HEK293 (cell line): Measurements from ENCODE around the gene TRAF4.

ENCODE experiments used
- GLIS1 ChIP-seq: fragments of 450-650 bp; formaldehyde crosslinking; IDR thresholded peaks from 2 replicates; pipeline ENCODE4 v1.5.1; 2016; ENCODE audit warnings: missing biosample characterization, missing genetic modification characterization
- HOXC10 ChIP-seq: sonication (generic); formaldehyde crosslinking; IDR thresholded peaks from 2 replicates; pipeline ENCODE4 v1.8.1; 2023; ENCODE audit warnings: mild to moderate bottlenecking, missing genetic modification reagents
- KLF10 ChIP-seq: fragments of 450-650 bp; IDR thresholded peaks from 2 replicates; pipeline ENCODE4 v1.5.1; 2018; ENCODE audit warnings: missing biosample characterization, mild to moderate bottlenecking, missing genetic modification characterization
- KLF9 ChIP-seq: fragments of 450-650 bp; formaldehyde crosslinking; IDR thresholded peaks from 2 replicates; pipeline ENCODE4 v1.5.1; 2016; ENCODE audit warnings: missing biosample characterization, missing genetic modification characterization, low read depth
- PRDM1 ChIP-seq: fragments of 450-650 bp; formaldehyde crosslinking; IDR thresholded peaks from 2 replicates; pipeline ENCODE4; 2016; ENCODE audit warnings: missing biosample characterization, missing genetic modification characterization
- SETDB1 ChIP-seq: IDR thresholded peaks from one replicate; pipeline ENCODE4 v1.6.1; 2017; ENCODE audit warnings: mild to moderate bottlenecking, low read length, moderate library complexity, mixed read lengths; ENCODE audit not compliant: insufficient read length
- ZBTB48 ChIP-seq: fragments of 450-650 bp; formaldehyde crosslinking; IDR thresholded peaks from 2 replicates; pipeline ENCODE4 v1.5.1; 2016; ENCODE audit warnings: missing biosample characterization, missing genetic modification characterization
- ZFP3 ChIP-seq: fragments of 450-650 bp; formaldehyde crosslinking; IDR thresholded peaks from 2 replicates; pipeline ENCODE4 v1.5.1; 2016; ENCODE audit warnings: low read depth, missing biosample characterization, missing genetic modification characterization
- ZFP69B ChIP-seq: fragments of 450-650 bp; formaldehyde crosslinking; IDR thresholded peaks from 2 replicates; pipeline ENCODE4 v1.5.1; 2016; ENCODE audit warnings: missing biosample characterization, missing genetic modification characterization
- ZNF121 ChIP-seq: fragments of 450-650 bp; formaldehyde crosslinking; IDR thresholded peaks from 2 replicates; pipeline ENCODE4 v1.5.1; 2016; ENCODE audit warnings: missing biosample characterization, missing genetic modification characterization
- ZNF169 ChIP-seq: fragments of 450-650 bp; formaldehyde crosslinking; IDR thresholded peaks from 2 replicates; pipeline ENCODE4 v1.5.1; 2016; ENCODE audit warnings: missing biosample characterization, missing genetic modification characterization
- ZNF19 ChIP-seq: fragments of 450-650 bp; formaldehyde crosslinking; IDR thresholded peaks from 2 replicates; pipeline ENCODE4; 2016; ENCODE audit warnings: missing biosample characterization, missing genetic modification characterization, low read depth
- ZNF2 ChIP-seq: fragments of 450-650 bp; formaldehyde crosslinking; IDR thresholded peaks from 2 replicates; pipeline ENCODE4 v1.5.1; 2016; ENCODE audit warnings: missing biosample characterization, missing genetic modification characterization
- ZNF214 ChIP-seq: fragments of 450-650 bp; formaldehyde crosslinking; IDR thresholded peaks from 2 replicates; pipeline ENCODE4 v1.5.1; 2017; ENCODE audit warnings: missing biosample characterization, mild to moderate bottlenecking, missing genetic modification characterization, borderline replicate concordance
- ZNF248 ChIP-seq: fragments of 450-650 bp; formaldehyde crosslinking; IDR thresholded peaks from 2 replicates; pipeline ENCODE4 v1.5.1; 2017; ENCODE audit warnings: missing biosample characterization, missing genetic modification characterization
- ZNF292 ChIP-seq: fragments of 450-650 bp; formaldehyde crosslinking; IDR thresholded peaks from 2 replicates; pipeline ENCODE4 v1.5.1; 2016; ENCODE audit warnings: low read depth, missing biosample characterization, missing genetic modification characterization, borderline replicate concordance
- ZNF561 ChIP-seq: fragments of 450-650 bp; IDR thresholded peaks from 2 replicates; pipeline ENCODE4 v1.5.1; 2018; ENCODE audit warnings: missing biosample characterization, missing genetic modification characterization, borderline replicate concordance
- ZNF654 ChIP-seq: fragments of 450-650 bp; formaldehyde crosslinking; IDR thresholded peaks from 2 replicates; pipeline ENCODE4 v1.5.1; 2016; ENCODE audit warnings: low read depth, missing biosample characterization, missing genetic modification characterization
- ZNF785 ChIP-seq: fragments of 450-650 bp; formaldehyde crosslinking; IDR thresholded peaks from 2 replicates; pipeline ENCODE4 v1.5.1; 2016; ENCODE audit warnings: missing biosample characterization, missing genetic modification characterization
- ZNF791 ChIP-seq: fragments of 450-650 bp; formaldehyde crosslinking; IDR thresholded peaks from 2 replicates; pipeline ENCODE4 v1.5.1; 2016; ENCODE audit warnings: missing biosample characterization, missing genetic modification characterization
- TF ChIP-seq, protein P1 (sequence below): fragments of 450-650 bp; formaldehyde crosslinking; IDR thresholded peaks from 2 replicates; pipeline ENCODE4 v1.5.1; 2016; ENCODE audit warnings: missing biosample characterization, missing genetic modification characterization
- TF ChIP-seq, protein P2 (sequence below): fragments of 450-650 bp; formaldehyde crosslinking; IDR thresholded peaks from 2 replicates; pipeline ENCODE4 v1.5.1; 2017; ENCODE audit warnings: missing biosample characterization, missing genetic modification characterization
- TF ChIP-seq, protein P3 (sequence below): fragments of 450-650 bp; formaldehyde crosslinking; IDR thresholded peaks from 2 replicates; pipeline ENCODE4 v1.5.1; 2016; ENCODE audit warnings: missing biosample characterization, missing genetic modification characterization
- TF ChIP-seq, protein P4 (sequence below): fragments of 450-650 bp; formaldehyde crosslinking; IDR thresholded peaks from 2 replicates; pipeline ENCODE4 v1.5.1; 2016; ENCODE audit warnings: missing biosample characterization, missing genetic modification characterization
- TF ChIP-seq, protein P5 (sequence below): fragments of 450-650 bp; formaldehyde crosslinking; IDR thresholded peaks from 2 replicates; pipeline ENCODE4 v1.5.1; 2016; ENCODE audit warnings: missing biosample characterization, missing genetic modification characterization

TRAF4 gene

DNA sequence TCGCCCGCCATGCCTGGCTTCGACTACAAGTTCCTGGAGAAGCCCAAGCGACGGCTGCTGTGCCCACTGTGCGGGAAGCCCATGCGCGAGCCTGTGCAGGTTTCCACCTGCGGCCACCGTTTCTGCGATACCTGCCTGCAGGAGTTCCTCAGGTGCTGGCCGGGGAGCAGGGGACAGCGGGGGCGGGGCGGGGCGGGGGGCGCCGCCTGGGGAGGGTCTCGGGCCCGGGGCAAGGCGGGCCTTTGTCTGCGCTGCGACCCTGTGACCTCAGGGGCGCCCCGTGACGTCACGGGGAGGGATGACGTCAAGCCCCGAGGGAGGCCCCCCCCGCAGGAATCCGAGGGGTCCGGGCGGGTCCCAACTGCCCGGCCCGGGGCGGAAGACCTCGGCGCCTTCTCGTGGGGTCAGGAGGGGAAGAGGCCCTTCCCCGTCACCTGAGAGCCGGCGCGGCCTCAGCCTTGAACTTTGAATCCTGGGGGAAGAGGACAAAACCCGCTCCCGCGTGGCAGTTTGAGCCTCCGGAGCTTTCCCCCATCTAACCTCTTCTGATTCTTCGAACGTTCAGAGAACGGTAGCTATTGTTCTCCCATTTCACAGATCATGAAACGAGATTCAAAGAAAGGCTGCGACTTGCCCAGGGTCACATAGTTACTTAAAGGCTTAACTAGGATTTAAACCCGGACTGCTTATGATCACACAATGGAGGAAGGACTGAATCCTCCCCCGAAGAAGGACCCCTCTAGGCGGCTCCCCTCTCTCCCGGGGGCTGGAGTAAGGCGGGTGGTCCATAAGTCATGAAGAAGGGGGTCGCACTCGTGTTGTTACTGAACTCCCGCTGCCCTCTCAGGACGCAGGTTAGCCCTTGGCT lies 527 bp downstream of the TRAF4 start (continued):
- TF ChIP-seq ZNF214 (no peak), GLIS1 (peak; percentile 51), ZNF654 (tag by site-specific recombination) (no peak), ZNF785 (tag by site-specific recombination) (no peak), ZFP69B (tag by site-specific recombination) (no peak), SETDB1 (no peak), ZNF121 (tag by site-specific recombination) (no peak), ZNF248 (tag by site-specific recombination) (no peak), PRDM1 (tag by site-specific recombination) (no peak), ZNF791 (tag by site-specific recombination) (no peak), ZNF19 (no peak), ZBTB48 (tag by site-specific recombination) (no peak), ZFP3 (tag by site-specific recombination) (no peak), KLF9 (no peak), ZNF169 (no peak), ZNF561 (no peak), ZNF292 (tag by site-specific recombination) (no peak), KLF10 (peak; percentile 14; the same call in 1 of the 2 replicates), HOXC10 (CRISPR knock-in tag) (no peak), ZNF2 (tag by site-specific recombination) (no peak)
- TF ChIP-seq, protein P1, sequence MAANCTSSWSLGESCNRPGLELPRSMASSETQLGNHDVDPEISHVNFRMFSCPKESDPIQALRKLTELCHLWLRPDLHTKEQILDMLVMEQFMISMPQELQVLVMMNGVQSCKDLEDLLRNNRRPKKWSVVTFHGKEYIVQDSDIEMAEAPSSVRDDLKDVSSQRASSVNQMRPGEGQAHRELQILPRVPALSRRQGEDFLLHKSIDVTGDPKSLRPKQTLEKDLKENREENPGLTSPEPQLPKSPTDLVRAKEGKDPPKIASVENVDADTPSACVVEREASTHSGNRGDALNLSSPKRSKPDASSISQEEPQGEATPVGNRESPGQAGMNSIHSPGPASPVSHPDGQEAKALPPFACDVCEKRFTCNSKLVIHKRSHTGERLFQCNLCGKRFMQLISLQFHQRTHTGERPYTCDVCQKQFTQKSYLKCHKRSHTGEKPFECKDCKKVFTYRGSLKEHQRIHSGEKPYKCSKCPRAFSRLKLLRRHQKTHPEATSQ (tag by site-specific recombination) = 0 out of 2 replicates have a peak, but pooled peaks have one; percentile 10
- TF ChIP-seq, protein P2, sequence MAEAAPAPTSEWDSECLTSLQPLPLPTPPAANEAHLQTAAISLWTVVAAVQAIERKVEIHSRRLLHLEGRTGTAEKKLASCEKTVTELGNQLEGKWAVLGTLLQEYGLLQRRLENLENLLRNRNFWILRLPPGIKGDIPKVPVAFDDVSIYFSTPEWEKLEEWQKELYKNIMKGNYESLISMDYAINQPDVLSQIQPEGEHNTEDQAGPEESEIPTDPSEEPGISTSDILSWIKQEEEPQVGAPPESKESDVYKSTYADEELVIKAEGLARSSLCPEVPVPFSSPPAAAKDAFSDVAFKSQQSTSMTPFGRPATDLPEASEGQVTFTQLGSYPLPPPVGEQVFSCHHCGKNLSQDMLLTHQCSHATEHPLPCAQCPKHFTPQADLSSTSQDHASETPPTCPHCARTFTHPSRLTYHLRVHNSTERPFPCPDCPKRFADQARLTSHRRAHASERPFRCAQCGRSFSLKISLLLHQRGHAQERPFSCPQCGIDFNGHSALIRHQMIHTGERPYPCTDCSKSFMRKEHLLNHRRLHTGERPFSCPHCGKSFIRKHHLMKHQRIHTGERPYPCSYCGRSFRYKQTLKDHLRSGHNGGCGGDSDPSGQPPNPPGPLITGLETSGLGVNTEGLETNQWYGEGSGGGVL (tag by site-specific recombination) = no peak
- TF ChIP-seq, protein P3, sequence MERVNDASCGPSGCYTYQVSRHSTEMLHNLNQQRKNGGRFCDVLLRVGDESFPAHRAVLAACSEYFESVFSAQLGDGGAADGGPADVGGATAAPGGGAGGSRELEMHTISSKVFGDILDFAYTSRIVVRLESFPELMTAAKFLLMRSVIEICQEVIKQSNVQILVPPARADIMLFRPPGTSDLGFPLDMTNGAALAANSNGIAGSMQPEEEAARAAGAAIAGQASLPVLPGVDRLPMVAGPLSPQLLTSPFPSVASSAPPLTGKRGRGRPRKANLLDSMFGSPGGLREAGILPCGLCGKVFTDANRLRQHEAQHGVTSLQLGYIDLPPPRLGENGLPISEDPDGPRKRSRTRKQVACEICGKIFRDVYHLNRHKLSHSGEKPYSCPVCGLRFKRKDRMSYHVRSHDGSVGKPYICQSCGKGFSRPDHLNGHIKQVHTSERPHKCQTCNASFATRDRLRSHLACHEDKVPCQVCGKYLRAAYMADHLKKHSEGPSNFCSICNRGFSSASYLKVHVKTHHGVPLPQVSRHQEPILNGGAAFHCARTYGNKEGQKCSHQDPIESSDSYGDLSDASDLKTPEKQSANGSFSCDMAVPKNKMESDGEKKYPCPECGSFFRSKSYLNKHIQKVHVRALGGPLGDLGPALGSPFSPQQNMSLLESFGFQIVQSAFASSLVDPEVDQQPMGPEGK (tag by site-specific recombination) = peak; percentile 71
- TF ChIP-seq, protein P4, sequence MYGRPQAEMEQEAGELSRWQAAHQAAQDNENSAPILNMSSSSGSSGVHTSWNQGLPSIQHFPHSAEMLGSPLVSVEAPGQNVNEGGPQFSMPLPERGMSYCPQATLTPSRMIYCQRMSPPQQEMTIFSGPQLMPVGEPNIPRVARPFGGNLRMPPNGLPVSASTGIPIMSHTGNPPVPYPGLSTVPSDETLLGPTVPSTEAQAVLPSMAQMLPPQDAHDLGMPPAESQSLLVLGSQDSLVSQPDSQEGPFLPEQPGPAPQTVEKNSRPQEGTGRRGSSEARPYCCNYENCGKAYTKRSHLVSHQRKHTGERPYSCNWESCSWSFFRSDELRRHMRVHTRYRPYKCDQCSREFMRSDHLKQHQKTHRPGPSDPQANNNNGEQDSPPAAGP (tag by site-specific recombination) = peak; percentile 82
- TF ChIP-seq, protein P5, sequence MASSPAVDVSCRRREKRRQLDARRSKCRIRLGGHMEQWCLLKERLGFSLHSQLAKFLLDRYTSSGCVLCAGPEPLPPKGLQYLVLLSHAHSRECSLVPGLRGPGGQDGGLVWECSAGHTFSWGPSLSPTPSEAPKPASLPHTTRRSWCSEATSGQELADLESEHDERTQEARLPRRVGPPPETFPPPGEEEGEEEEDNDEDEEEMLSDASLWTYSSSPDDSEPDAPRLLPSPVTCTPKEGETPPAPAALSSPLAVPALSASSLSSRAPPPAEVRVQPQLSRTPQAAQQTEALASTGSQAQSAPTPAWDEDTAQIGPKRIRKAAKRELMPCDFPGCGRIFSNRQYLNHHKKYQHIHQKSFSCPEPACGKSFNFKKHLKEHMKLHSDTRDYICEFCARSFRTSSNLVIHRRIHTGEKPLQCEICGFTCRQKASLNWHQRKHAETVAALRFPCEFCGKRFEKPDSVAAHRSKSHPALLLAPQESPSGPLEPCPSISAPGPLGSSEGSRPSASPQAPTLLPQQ = no peak
